Neural cell (in vitro differentiated cells): ENCODE data around the gene TRPM2. TPM values are rescaled to one million over a fixed set of nuclear protein-coding genes. Genes with fewer than 3 reads are reported as not detected.

ENCODE experiments used
- H2AFZ ChIP-seq: fragments of 200-600, 300-800 bp; sonication (generic), shearing (Covaris generic); 2 replicates; pipeline ENCODE4 v1.6.0; 2014; ENCODE audit warnings: low read depth, mild to moderate bottlenecking, antibody characterized with exemption, low read length, moderate library complexity
- H3F3A ChIP-seq: fragments of 200-600 bp; shearing (Covaris generic); 2 replicates; pipeline ENCODE4 v1.6.1; 2016; ENCODE audit warnings: mild to moderate bottlenecking, moderate library complexity, mixed read lengths, antibody characterized with exemption, low read length; ENCODE audit not compliant: insufficient read depth, poor library complexity, severe bottlenecking
- H3K27ac ChIP-seq: fragments of 200-600, 300-800 bp; sonication (generic), shearing (Covaris generic); 2 replicates; pipeline ENCODE4 v1.5.1; 2014; ENCODE audit warnings: mild to moderate bottlenecking, low read length, moderate library complexity
- H3K27me3 ChIP-seq: fragments of 300-800, 200-600 bp; sonication (generic), shearing (Covaris generic); 2 replicates; pipeline ENCODE4 v1.6.0; 2014; ENCODE audit warnings: mild to moderate bottlenecking, low read depth, low read length, moderate library complexity; ENCODE audit not compliant: insufficient read depth
- H3K36me3 ChIP-seq: fragments of 300-800, 200-600 bp; sonication (generic), shearing (Covaris generic); 2 replicates; pipeline ENCODE4 v1.5.1; 2014; ENCODE audit warnings: mild to moderate bottlenecking, antibody characterized with exemption, low read length, moderate library complexity; ENCODE audit not compliant: insufficient read depth
- H3K4me2 ChIP-seq: fragments of 300-800, 200-600 bp; sonication (generic), shearing (Covaris generic); 2 replicates; pipeline ENCODE4 v1.6.0; 2014; ENCODE audit warnings: mild to moderate bottlenecking, low read length
- H3K4me3 ChIP-seq: fragments of 300-800, 200-600 bp; sonication (generic), shearing (Covaris generic); 2 replicates; pipeline ENCODE4 v1.5.1; 2014; ENCODE audit warnings: mild to moderate bottlenecking, low read length, moderate library complexity
- H3K79me2 ChIP-seq: fragments of 200-600 bp; shearing (Covaris generic); replicated peaks from 2 replicates; pipeline ENCODE4 v1.6.0; 2014; ENCODE audit warnings: mild to moderate bottlenecking, low read length, moderate library complexity; ENCODE audit not compliant: insufficient read depth
- H3K9ac ChIP-seq: fragments of 300-800, 200-600 bp; sonication (generic), shearing (Covaris generic); 2 replicates; pipeline ENCODE4 v1.6.1; 2016; ENCODE audit warnings: mild to moderate bottlenecking, low read length, mixed read lengths
- H3K9me2 ChIP-seq: fragments of 200-600 bp; shearing (Covaris generic); 2 replicates; pipeline ENCODE4 v1.6.1; 2016; ENCODE audit warnings: mild to moderate bottlenecking, low read length, mixed read lengths; ENCODE audit not compliant: insufficient read depth
- H3K9me3 ChIP-seq: fragments of 200-600, 300-800 bp; sonication (generic), shearing (Covaris generic); 2 replicates; pipeline ENCODE4 v1.6.1; 2016; ENCODE audit warnings: mild to moderate bottlenecking, mixed run types, low read length, moderate library complexity, mixed read lengths
- H4K20me1 ChIP-seq: fragments of 200-600 bp; shearing (Covaris generic); 2 replicates; pipeline ENCODE4 v1.6.1; 2016; ENCODE audit warnings: mild to moderate bottlenecking, mixed run types; ENCODE audit not compliant: insufficient read depth
- CTCF ChIP-seq: fragments of 450-650 bp; IDR thresholded peaks from 2 replicates; pipeline ENCODE4 v1.5.1; 2014; ENCODE audit warnings: antibody characterized with exemption, mild to moderate bottlenecking, moderate library complexity; ENCODE audit not compliant: poor library complexity, severe bottlenecking
- EP300 ChIP-seq: fragments of 450-650 bp; conservative IDR thresholded peaks from 2 replicates; pipeline ENCODE4 v1.6.1; 2014; ENCODE audit warnings: antibody characterized with exemption, mild to moderate bottlenecking, moderate library complexity; ENCODE audit not compliant: poor library complexity, severe bottlenecking
- EZH2 ChIP-seq: fragments of 200-600, 300-800 bp; shearing (Covaris generic), sonication (generic); IDR thresholded peaks from 2 replicates; pipeline ENCODE4 v1.6.1; 2014; ENCODE audit warnings: antibody characterized with exemption, low read length, borderline replicate concordance, mild to moderate bottlenecking; ENCODE audit not compliant: insufficient read depth, poor library complexity, severe bottlenecking
- MXI1 ChIP-seq: fragments of 450-650 bp; conservative IDR thresholded peaks from 2 replicates; pipeline ENCODE4 v1.6.1; 2014; ENCODE audit warnings: antibody characterized with exemption, mild to moderate bottlenecking; ENCODE audit not compliant: poor library complexity, severe bottlenecking
- POLR2AphosphoS5 ChIP-seq: IDR thresholded peaks from 2 replicates; pipeline ENCODE4 v1.6.1; 2012
- RAD21 ChIP-seq: fragments of 450-650 bp; conservative IDR thresholded peaks from 2 replicates; pipeline ENCODE4 v1.6.1; 2014; ENCODE audit warnings: antibody characterized with exemption, mild to moderate bottlenecking, moderate library complexity
- SMC3 ChIP-seq: fragments of 450-650 bp; conservative IDR thresholded peaks from 2 replicates; pipeline ENCODE4 v1.6.1; 2014; ENCODE audit warnings: antibody characterized with exemption, mild to moderate bottlenecking, moderate library complexity; ENCODE audit not compliant: poor library complexity
- TAF1 ChIP-seq: IDR thresholded peaks from 2 replicates; pipeline ENCODE4 v1.6.1; 2012; ENCODE audit warnings: low read depth
- polyA plus RNA-seq: library from polyadenylated mRNA; depleted of rRNA; stranded (reverse); fragments of >200 nt; gene quantifications from 2 replicates; pipeline ENCODE4 v1.2.3, GENCODE V29; 2014
- TF ChIP-seq, protein P1 (sequence below): IDR thresholded peaks from 2 replicates; pipeline ENCODE4 v1.6.1; 2012; ENCODE audit warnings: borderline replicate concordance

TRPM2 gene
- polyA plus RNA-seq, 1 donor from 2014 or later: 0.14 TPM

DNA sequence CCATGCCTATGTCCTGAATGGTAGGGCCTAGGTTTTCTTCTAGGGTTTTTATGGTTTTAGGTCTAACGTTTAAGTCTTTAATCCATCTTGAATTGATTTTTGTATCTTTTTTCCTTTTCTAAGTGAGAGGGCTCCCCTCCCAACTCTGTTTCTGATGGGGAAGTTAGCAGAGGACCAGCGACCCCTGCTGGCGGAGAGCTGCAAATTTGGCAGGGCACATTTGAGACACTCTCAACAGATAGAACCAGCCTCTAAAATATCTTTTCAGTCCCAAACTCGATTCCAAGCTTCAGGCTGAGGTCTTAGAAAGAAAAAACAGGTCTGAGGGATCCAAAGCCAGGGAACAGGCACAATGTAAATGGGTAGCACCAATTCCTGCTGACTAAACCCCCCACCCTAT lies 134.4 kb downstream of the TRPM2 start:
- no peaks in the 10 kb centered on the region for H3K36me3 ChIP-seq
- no peak overlapping the region for H3K4me2 ChIP-seq
- H3K9me3 ChIP-seq: no peaks in the 10 kb centered on the region
- TF ChIP-seq SMC3 (no peak), RAD21 (no peak), EZH2 (no peak), TAF1 (no peak)
- no peaks in the 10 kb centered on the region for H3K9me2 ChIP-seq
- H3K27ac ChIP-seq: no peak overlapping the region
- H3K9ac ChIP-seq: no peak overlapping the region
- no peaks in the 10 kb centered on the region for H3K27me3 ChIP-seq
- H3K4me3 ChIP-seq: no peak overlapping the region
- H3F3A ChIP-seq: no peaks in the 10 kb centered on the region
- no peaks in the 10 kb centered on the region for H4K20me1 ChIP-seq
- H2AFZ ChIP-seq: no peak overlapping the region
- H3K79me2 ChIP-seq: no peaks in the 10 kb centered on the region

GRCh38 chr21:44489962-44490361 lies 136.5 kb downstream of the TRPM2 start:
- Histone ChIP-seq H3K9me2 (no peaks in the 10 kb centered on the region), H3K4me3 (no peak overlapping the region), H3K27me3 (no peaks in the 10 kb centered on the region), H2AFZ (no peak overlapping the region), H3K79me2 (no peaks in the 10 kb centered on the region), H3K27ac (no peak overlapping the region), H3K9me3 (no peaks in the 10 kb centered on the region), H3K4me2 (no peak overlapping the region), H3F3A (no peaks in the 10 kb centered on the region), H4K20me1 (no peaks in the 10 kb centered on the region), H3K9ac (no peak overlapping the region), H3K36me3 (no peaks in the 10 kb centered on the region)
- TF ChIP-seq EP300 (no peak), SMC3 (no peak), CTCF (no peak), MXI1 (no peak), POLR2AphosphoS5 (no peak), RAD21 (no peak), TAF1 (no peak), EZH2 (no peak)
- TF ChIP-seq, protein P1, sequence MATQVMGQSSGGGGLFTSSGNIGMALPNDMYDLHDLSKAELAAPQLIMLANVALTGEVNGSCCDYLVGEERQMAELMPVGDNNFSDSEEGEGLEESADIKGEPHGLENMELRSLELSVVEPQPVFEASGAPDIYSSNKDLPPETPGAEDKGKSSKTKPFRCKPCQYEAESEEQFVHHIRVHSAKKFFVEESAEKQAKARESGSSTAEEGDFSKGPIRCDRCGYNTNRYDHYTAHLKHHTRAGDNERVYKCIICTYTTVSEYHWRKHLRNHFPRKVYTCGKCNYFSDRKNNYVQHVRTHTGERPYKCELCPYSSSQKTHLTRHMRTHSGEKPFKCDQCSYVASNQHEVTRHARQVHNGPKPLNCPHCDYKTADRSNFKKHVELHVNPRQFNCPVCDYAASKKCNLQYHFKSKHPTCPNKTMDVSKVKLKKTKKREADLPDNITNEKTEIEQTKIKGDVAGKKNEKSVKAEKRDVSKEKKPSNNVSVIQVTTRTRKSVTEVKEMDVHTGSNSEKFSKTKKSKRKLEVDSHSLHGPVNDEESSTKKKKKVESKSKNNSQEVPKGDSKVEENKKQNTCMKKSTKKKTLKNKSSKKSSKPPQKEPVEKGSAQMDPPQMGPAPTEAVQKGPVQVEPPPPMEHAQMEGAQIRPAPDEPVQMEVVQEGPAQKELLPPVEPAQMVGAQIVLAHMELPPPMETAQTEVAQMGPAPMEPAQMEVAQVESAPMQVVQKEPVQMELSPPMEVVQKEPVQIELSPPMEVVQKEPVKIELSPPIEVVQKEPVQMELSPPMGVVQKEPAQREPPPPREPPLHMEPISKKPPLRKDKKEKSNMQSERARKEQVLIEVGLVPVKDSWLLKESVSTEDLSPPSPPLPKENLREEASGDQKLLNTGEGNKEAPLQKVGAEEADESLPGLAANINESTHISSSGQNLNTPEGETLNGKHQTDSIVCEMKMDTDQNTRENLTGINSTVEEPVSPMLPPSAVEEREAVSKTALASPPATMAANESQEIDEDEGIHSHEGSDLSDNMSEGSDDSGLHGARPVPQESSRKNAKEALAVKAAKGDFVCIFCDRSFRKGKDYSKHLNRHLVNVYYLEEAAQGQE: no peak

DNA sequence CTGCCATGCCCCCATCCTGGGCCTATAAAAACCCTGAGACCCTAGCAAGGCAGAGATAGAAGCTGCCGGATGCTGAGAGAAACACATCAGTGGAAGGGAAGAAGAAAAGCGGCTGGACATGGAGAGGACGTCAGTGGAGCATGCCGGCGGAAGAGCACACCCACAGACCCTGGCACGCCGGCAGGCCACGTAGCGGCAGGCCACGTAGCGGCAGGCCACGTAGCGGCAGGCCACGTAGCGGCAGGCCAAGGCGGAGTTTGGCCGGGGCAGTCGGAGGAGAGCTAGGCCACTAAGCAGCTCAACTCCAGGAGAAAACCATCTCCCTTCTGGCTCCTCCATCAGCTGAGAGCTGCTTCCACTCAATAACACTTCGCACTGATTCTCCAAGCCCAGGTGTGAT lies 137.0 kb downstream of the TRPM2 start:
- no peaks in the 10 kb centered on the region for H3K9me2 ChIP-seq
- H3K9ac ChIP-seq: no peak overlapping the region
- H2AFZ ChIP-seq: no peak overlapping the region
- no peaks in the 10 kb centered on the region for H4K20me1 ChIP-seq
- TF ChIP-seq CTCF (no peak), POLR2AphosphoS5 (no peak), EZH2 (no peak), TAF1 (no peak), SMC3 (no peak), EP300 (no peak), MXI1 (no peak), RAD21 (no peak)
- TF ChIP-seq, protein P1: no peak
- no peak overlapping the region for H3K4me2 ChIP-seq
- no peaks in the 10 kb centered on the region for H3K79me2 ChIP-seq
- H3K36me3 ChIP-seq: no peaks in the 10 kb centered on the region
- H3K27ac ChIP-seq: no peak overlapping the region
- H3F3A ChIP-seq: no peaks in the 10 kb centered on the region
- H3K4me3 ChIP-seq: no peak overlapping the region
- H3K9me3 ChIP-seq: no peaks in the 10 kb centered on the region
- H3K27me3 ChIP-seq: no peaks in the 10 kb centered on the region
